BLaER1 treated with 17β-estradiol and CSF1 and Interleukin-3, amounts not matched to agents 10 nM and 100 nM (cell line): ENCODE measurements around the gene RSRC1.

Experiments
- H3K27ac ChIP-seq, 11 experiments: shearing (Covaris generic); formaldehyde crosslinking; 2 replicates each; pipeline ENCODE4 v1.8.1; 2022
- H3K27me3 ChIP-seq, 11 experiments: shearing (Covaris generic); formaldehyde crosslinking; 2 replicates each; pipeline ENCODE4 v1.8.1; 2022
- H3K36me3 ChIP-seq, 11 experiments: shearing (Covaris generic); formaldehyde crosslinking; 2 replicates each; pipeline ENCODE4 v1.8.1; 2022
- H3K4me1 ChIP-seq, 10 experiments: shearing (Covaris generic); formaldehyde crosslinking; 2 replicates each; pipeline ENCODE4 v1.8.1; 2022
- H3K4me2 ChIP-seq, 11 experiments: shearing (Covaris generic); formaldehyde crosslinking; 2 replicates each; pipeline ENCODE4 v1.8.1; 2022
- H3K4me3 ChIP-seq, 10 experiments: shearing (Covaris generic); formaldehyde crosslinking; 2 replicates each; pipeline ENCODE4 v1.8.1; 2022
- H3K9ac ChIP-seq, 11 experiments: shearing (Covaris generic); formaldehyde crosslinking; 2 replicates each; pipeline ENCODE4 v1.8.1; 2022
- H3K9me3 ChIP-seq, 11 experiments: shearing (Covaris generic); formaldehyde crosslinking; replicated peaks in 1 of 11; 2 replicates each; pipeline ENCODE4 v1.8.1; 2022
- H4K20me1 ChIP-seq, 11 experiments: shearing (Covaris generic); formaldehyde crosslinking; 2 replicates each; pipeline ENCODE4 v1.8.1; 2022
- Cebpa-rat ChIP-seq, 11 experiments: shearing (Covaris generic); IDR thresholded peaks; 2 replicates each; pipeline ENCODE4 v1.8.1; 2022

The RSRC1 gene

GRCh38 chr3:158379517-158379916 lies 269.6 kb downstream of the RSRC1 start:
- no peak for TF ChIP-seq Cebpa-rat (IDR thresholded peaks at IDR 0.05)
- Histone ChIP-seq H3K4me3 (no peak overlapping the region), H3K27ac (no peak overlapping the region), H3K9ac (no peak overlapping the region), H4K20me1 (no peaks in the 10 kb centered on the region), H3K36me3 (0 out of 22 replicates have a peak, but pooled peaks cover 0 to 5% (median 0%) of the 10 kb centered on the region in 11 experiments), H3K4me1 (no peaks in the 10 kb centered on the region), H3K27me3 (no peaks in the 10 kb centered on the region), H3K4me2 (no peak overlapping the region), H3K9me3 (no peaks in the 10 kb centered on the region; a peak in 1 of 22 replicates)

GRCh38 chr3:158381262-158381868 lies 271.5 kb downstream of the RSRC1 start:
- Histone ChIP-seq H3K9ac (no peak overlapping the region), H4K20me1 (no peaks in the 10 kb centered on the region), H3K9me3 (no peaks in the 10 kb centered on the region; a peak in 1 of 22 replicates), H3K27me3 (no peaks in the 10 kb centered on the region), H3K4me2 (no peak overlapping the region), H3K4me1 (no peaks in the 10 kb centered on the region), H3K4me3 (no peak overlapping the region), H3K27ac (no peak overlapping the region), H3K36me3 (0 out of 22 replicates have a peak, but pooled peaks cover 0 to 5% (median 0%) of the 10 kb centered on the region in 11 experiments)
- TF ChIP-seq Cebpa-rat (IDR thresholded peaks at IDR 0.05), result no peak

- H3K9ac ChIP-seq, result no peak overlapping the region
Observed at GRCh38 chr3:158382479-158382878, 272.6 kb downstream of the RSRC1 start.

DNA sequence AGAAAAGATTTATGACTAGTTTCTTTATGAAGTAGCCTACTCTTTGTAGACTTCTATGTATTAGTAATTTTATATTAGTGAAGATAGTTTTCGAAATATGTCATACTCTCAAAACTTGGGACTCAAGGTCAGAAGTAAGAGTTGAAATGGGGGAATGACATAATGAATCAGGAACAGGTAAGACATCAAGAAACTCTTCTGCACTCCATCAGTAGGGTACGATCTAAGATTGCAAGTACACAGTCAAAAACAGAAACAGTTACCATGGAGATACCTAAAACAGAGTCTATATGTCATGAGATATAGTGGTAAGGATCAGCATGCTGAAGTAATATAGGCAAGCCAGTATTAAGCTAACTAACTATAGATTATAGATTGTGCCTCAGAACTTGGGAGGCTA lies 274.1 kb downstream of the RSRC1 start:
- H3K36me3 ChIP-seq, result no peaks in the 10 kb centered on the region
- H4K20me1 ChIP-seq, result no peaks in the 10 kb centered on the region
- H3K27me3 ChIP-seq, result no peaks in the 10 kb centered on the region
- no peak overlapping the region for H3K27ac ChIP-seq
- no peak for TF ChIP-seq Cebpa-rat (IDR thresholded peaks at IDR 0.05)
- no peaks in the 10 kb centered on the region for H3K4me1 ChIP-seq
- no peak overlapping the region for H3K9ac ChIP-seq
- no peak overlapping the region for H3K4me3 ChIP-seq
- H3K4me2 ChIP-seq, result no peak overlapping the region
- H3K9me3 ChIP-seq, result no peaks in the 10 kb centered on the region

More at GRCh38 chr3:158382479-158382878, 272.6 kb downstream of the RSRC1 start:
- H3K4me2 ChIP-seq, result no peak overlapping the region
- H4K20me1 ChIP-seq, result no peaks in the 10 kb centered on the region
- no peaks in the 10 kb centered on the region for H3K27me3 ChIP-seq
- H3K4me3 ChIP-seq, result no peak overlapping the region
- H3K27ac ChIP-seq, result no peak overlapping the region
- H3K9me3 ChIP-seq, result no peaks in the 10 kb centered on the region; a peak in 1 of 22 replicates
- TF ChIP-seq Cebpa-rat (IDR thresholded peaks at IDR 0.05), result no peak
- H3K4me1 ChIP-seq, result no peaks in the 10 kb centered on the region
- H3K36me3 ChIP-seq, result 0 out of 22 replicates have a peak, but pooled peaks cover 0 to 5% (median 0%) of the 10 kb centered on the region in 11 experiments

GRCh38 chr3:158395421-158395820 lies 285.5 kb downstream of the RSRC1 start:
- no peaks in the 10 kb centered on the region for H3K4me1 ChIP-seq
- TF ChIP-seq Cebpa-rat (IDR thresholded peaks at IDR 0.05), result no peak
- no peak overlapping the region for H3K9ac ChIP-seq
- no peak overlapping the region for H3K27ac ChIP-seq
- H4K20me1 ChIP-seq, result no peaks in the 10 kb centered on the region
- H3K9me3 ChIP-seq, result peaks cover 24 to 43% (median 33%) of the 10 kb centered on the region in 11 experiments
- no peaks in the 10 kb centered on the region for H3K27me3 ChIP-seq
- no peak overlapping the region for H3K4me3 ChIP-seq
- no peak overlapping the region for H3K4me2 ChIP-seq
- H3K36me3 ChIP-seq, result peaks cover 0 to 9% (median 0%) of the 10 kb centered on the region in 11 experiments; a peak in 4 of 22 replicates

GRCh38 chr3:158402590-158402989 lies 292.7 kb downstream of the RSRC1 start:
- no peak for TF ChIP-seq Cebpa-rat (IDR thresholded peaks at IDR 0.05)
- no peak overlapping the region for H3K9ac ChIP-seq
- no peaks in the 10 kb centered on the region for H3K27me3 ChIP-seq
- H3K4me1 ChIP-seq, result no peaks in the 10 kb centered on the region
- no peaks in the 10 kb centered on the region for H4K20me1 ChIP-seq
- H3K4me2 ChIP-seq, result no peak overlapping the region
- no peak overlapping the region for H3K27ac ChIP-seq
- H3K36me3 ChIP-seq, result no peaks in the 10 kb centered on the region
- H3K4me3 ChIP-seq, result no peak overlapping the region
- no peaks in the 10 kb centered on the region for H3K9me3 ChIP-seq

GRCh38 chr3:158403013-158403412 lies 293.1 kb downstream of the RSRC1 start:
- Histone ChIP-seq H3K9me3 (no peaks in the 10 kb centered on the region), H3K27ac (no peak overlapping the region), H3K9ac (no peak overlapping the region)

GRCh38 chr3:158404131-158404718 lies 294.3 kb downstream of the RSRC1 start:
- Histone ChIP-seq H3K27me3 (no peaks in the 10 kb centered on the region), H3K4me2 (no peak overlapping the region), H3K4me3 (no peak overlapping the region), H3K9me3 (no peaks in the 10 kb centered on the region), H3K27ac (no peak overlapping the region), H3K9ac (no peak overlapping the region), H3K4me1 (no peaks in the 10 kb centered on the region), H4K20me1 (no peaks in the 10 kb centered on the region), H3K36me3 (no peaks in the 10 kb centered on the region)
- no peak for TF ChIP-seq Cebpa-rat (IDR thresholded peaks at IDR 0.05)

More at GRCh38 chr3:158403013-158403412, 293.1 kb downstream of the RSRC1 start:
- Histone ChIP-seq H3K27me3 (no peaks in the 10 kb centered on the region), H3K4me1 (no peaks in the 10 kb centered on the region), H3K4me2 (no peak overlapping the region), H4K20me1 (no peaks in the 10 kb centered on the region), H3K4me3 (no peak overlapping the region), H3K36me3 (no peaks in the 10 kb centered on the region)
- TF ChIP-seq Cebpa-rat (IDR thresholded peaks at IDR 0.05), result no peak

GRCh38 chr3:158405507-158405906 lies 295.6 kb downstream of the RSRC1 start:
- H3K27ac ChIP-seq, result no peak overlapping the region
- H3K9ac ChIP-seq, result no peak overlapping the region
- H3K36me3 ChIP-seq, result no peaks in the 10 kb centered on the region
- no peaks in the 10 kb centered on the region for H3K9me3 ChIP-seq
- H3K4me1 ChIP-seq, result no peaks in the 10 kb centered on the region
- no peaks in the 10 kb centered on the region for H4K20me1 ChIP-seq
- H3K27me3 ChIP-seq, result no peaks in the 10 kb centered on the region
- no peak overlapping the region for H3K4me2 ChIP-seq
- H3K4me3 ChIP-seq, result no peak overlapping the region
- no peak for TF ChIP-seq Cebpa-rat (IDR thresholded peaks at IDR 0.05)
